SU-DHL-6 (cell line): ENCODE data around the gene TEX35.

ENCODE experiments used
- CTCF ChIP-seq: fragments of 200-600 bp; sonication (generic); IDR thresholded peaks from one replicate; pipeline ENCODE4 v1.5.1; 2017; ENCODE audit warnings: antibody characterized with exemption, mild to moderate bottlenecking, low read length, moderate library complexity; ENCODE audit not compliant: insufficient read depth, poor library complexity, severe bottlenecking
- EZH2phosphoT487 ChIP-seq: fragments of 200-600 bp; sonication (generic), shearing (Covaris generic); conservative IDR thresholded peaks from 2 replicates; pipeline ENCODE4 v1.6.1; 2018; ENCODE audit warnings: mild to moderate bottlenecking, antibody characterized with exemption, low read length, moderate library complexity, mixed read lengths

DNA sequence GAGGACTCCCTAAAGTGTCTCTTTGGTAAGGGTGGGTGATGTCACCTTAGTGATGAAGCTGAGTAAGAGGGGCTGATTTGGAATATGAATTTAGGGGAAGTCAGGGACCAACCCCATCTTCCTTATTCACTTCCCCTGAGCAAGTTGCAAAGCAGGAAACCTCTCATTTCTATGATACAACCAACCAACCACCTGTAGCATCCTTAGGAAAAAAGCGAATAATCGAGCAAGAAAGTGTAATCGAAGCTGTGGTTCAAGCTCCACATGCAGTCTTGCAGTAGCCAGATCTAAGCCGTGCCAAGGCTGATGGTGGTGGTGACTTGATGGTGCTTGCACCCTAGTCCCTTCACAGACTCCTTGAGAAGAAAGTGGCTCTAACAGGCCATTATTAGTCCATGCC is 3.2 kb downstream of the TEX35 start:
- no peak for TF ChIP-seq CTCF
- TF ChIP-seq EZH2phosphoT487, result no peak
